WTC11 (cell line): ENCODE data around the gene SYCE3. TPM values are rescaled to one million over a fixed set of nuclear protein-coding genes. Genes with fewer than 3 reads are reported as not detected.

ENCODE experiments used
- ATAC-seq: fragments of 200-7000 bp; cut with Tn5 transposase; 2 replicates; pipeline ENCODE4 v1.10.0; 2021; ENCODE audit warnings: mild to moderate bottlenecking, moderate library complexity
- CTCF ChIA-PET: fragments of 300-600 bp; sonication (Branson Sonifier 250); formaldehyde crosslinking; loops from one replicate; lab custom pipeline; 2021; ENCODE audit warnings: antibody characterized with exemption; lab: Charles Lee
- POLR2A ChIA-PET: fragments of 350-600 bp; sonication (Branson Sonifier 250); formaldehyde crosslinking; loops from one replicate; lab custom pipeline; 2021; ENCODE audit warnings: antibody characterized with exemption; lab: Charles Lee
- DNase-seq: peaks from one replicate; pipeline ENCODE4 v3.0.0; 2021; ENCODE audit warnings: low spot score
- H3K27ac Mint-ChIP-seq: 2 replicates; pipeline ENCODE4 v1.8.0; 2021; ENCODE audit warnings: mixed read lengths
- H3K27me3 Mint-ChIP-seq: 2 replicates; pipeline ENCODE4 v1.8.0; 2021; ENCODE audit warnings: low read depth, mild to moderate bottlenecking, moderate library complexity, mixed read lengths
- H3K36me3 Mint-ChIP-seq: 2 replicates; pipeline ENCODE4 v1.8.0; 2021; ENCODE audit warnings: mixed read lengths
- H3K4me1 Mint-ChIP-seq: 2 replicates; pipeline ENCODE4 v1.8.0; 2022; ENCODE audit warnings: mixed read lengths
- H3K4me3 Mint-ChIP-seq: 2 replicates; pipeline ENCODE4 v1.8.0; 2021; ENCODE audit warnings: mild to moderate bottlenecking, moderate library complexity, mixed read lengths
- H3K9me3 Mint-ChIP-seq: 2 replicates; pipeline ENCODE4 v1.8.0; 2021; ENCODE audit warnings: mixed read lengths
- ATF2 ChIP-seq: sonication (generic); formaldehyde crosslinking; IDR thresholded peaks from 2 replicates; pipeline ENCODE4 v1.8.1; 2022; ENCODE audit warnings: low read depth, missing genetic modification reagents, borderline replicate concordance
- CBFB ChIP-seq: sonication (generic); formaldehyde crosslinking; IDR thresholded peaks from 2 replicates; pipeline ENCODE4 v1.8.1; 2022; ENCODE audit warnings: mild to moderate bottlenecking, low read depth, missing genetic modification reagents
- CREB1 ChIP-seq: sonication (generic); formaldehyde crosslinking; IDR thresholded peaks from 2 replicates; pipeline ENCODE4 v1.8.0; 2023; ENCODE audit warnings: mild to moderate bottlenecking, missing genetic modification reagents
- CTCF ChIP-seq: fragments of 200-600 bp; IDR thresholded peaks from 2 replicates; pipeline ENCODE4 v1.8.0; 2022; ENCODE audit warnings: antibody characterized with exemption
- ESRRA ChIP-seq: sonication (generic); formaldehyde crosslinking; IDR thresholded peaks from 2 replicates; pipeline ENCODE4 v1.8.1; 2022; ENCODE audit warnings: mild to moderate bottlenecking, missing genetic modification reagents, borderline replicate concordance
- ETV6 ChIP-seq: sonication (generic); formaldehyde crosslinking; IDR thresholded peaks from 2 replicates; pipeline ENCODE4 v1.8.1; 2022; ENCODE audit warnings: mild to moderate bottlenecking, missing genetic modification reagents
- FOXK1 ChIP-seq: sonication (generic); formaldehyde crosslinking; IDR thresholded peaks from 2 replicates; pipeline ENCODE4 v1.8.0; 2022; ENCODE audit warnings: mild to moderate bottlenecking, moderate library complexity, missing genetic modification reagents
- GRHL2 ChIP-seq: fragments of 250-450 bp; sonication (Bioruptor Pico); IDR thresholded peaks from 2 replicates; pipeline ENCODE4 v1.8.0; 2022; ENCODE audit warnings: mild to moderate bottlenecking, moderate library complexity; ENCODE audit not compliant: insufficient replicate concordance, severe bottlenecking
- HMGXB4 ChIP-seq: sonication (generic); formaldehyde crosslinking; IDR thresholded peaks from 2 replicates; pipeline ENCODE4 v1.8.1; 2023; ENCODE audit warnings: mild to moderate bottlenecking, moderate library complexity, missing genetic modification reagents
- JAZF1 ChIP-seq: fragments of 250-450 bp; sonication (Bioruptor Pico); IDR thresholded peaks from 2 replicates; pipeline ENCODE4 v1.9.0; 2021; ENCODE audit warnings: moderate library complexity, mild to moderate bottlenecking, inconsistent platforms
- JUN ChIP-seq: sonication (generic); formaldehyde crosslinking; IDR thresholded peaks from 2 replicates; pipeline ENCODE4 v1.8.0; 2023; ENCODE audit warnings: mild to moderate bottlenecking, missing genetic modification reagents
- MAX ChIP-seq: sonication (generic); formaldehyde crosslinking; IDR thresholded peaks from 2 replicates; pipeline ENCODE4 v1.8.0; 2022; ENCODE audit warnings: mild to moderate bottlenecking, missing genetic modification reagents
- MLX ChIP-seq: sonication (generic); formaldehyde crosslinking; IDR thresholded peaks from 2 replicates; pipeline ENCODE4 v1.8.1; 2023; ENCODE audit warnings: mild to moderate bottlenecking, missing genetic modification reagents, moderate library complexity
- MYBL2 ChIP-seq: sonication (generic); formaldehyde crosslinking; IDR thresholded peaks from 2 replicates; pipeline ENCODE4 v1.8.1; 2023; ENCODE audit warnings: mild to moderate bottlenecking, moderate library complexity, missing genetic modification reagents
- NFATC4 ChIP-seq: fragments of 250-450 bp; sonication (Bioruptor Pico); IDR thresholded peaks from 2 replicates; pipeline ENCODE4 v1.9.0; 2021; ENCODE audit warnings: mild to moderate bottlenecking
- NFE2L1 ChIP-seq: sonication (generic); formaldehyde crosslinking; IDR thresholded peaks from 2 replicates; pipeline ENCODE4 v1.8.1; 2023; ENCODE audit warnings: missing genetic modification reagents
- NFYB ChIP-seq: sonication (generic); formaldehyde crosslinking; conservative IDR thresholded peaks from 2 replicates; pipeline ENCODE4 v1.8.0; 2022; ENCODE audit warnings: low read depth, missing genetic modification reagents
- PRRX2 ChIP-seq: fragments of 250-450 bp; sonication (Bioruptor Pico); IDR thresholded peaks from 2 replicates; pipeline ENCODE4 v1.8.0; 2021; ENCODE audit warnings: mild to moderate bottlenecking
- TCF7 ChIP-seq: sonication (generic); formaldehyde crosslinking; IDR thresholded peaks from 2 replicates; pipeline ENCODE4 v1.8.0; 2022; ENCODE audit warnings: mild to moderate bottlenecking, low read depth, missing genetic modification reagents, moderate library complexity
- USF2 ChIP-seq: sonication (generic); formaldehyde crosslinking; IDR thresholded peaks from 2 replicates; pipeline ENCODE4 v1.8.1; 2023; ENCODE audit warnings: mild to moderate bottlenecking, missing genetic modification reagents, moderate library complexity
- ZNF425 ChIP-seq: fragments of 250-450 bp; sonication (Bioruptor Pico); conservative IDR thresholded peaks from 2 replicates; pipeline ENCODE4 v1.9.0; 2021; ENCODE audit warnings: mild to moderate bottlenecking
- ZSCAN18 ChIP-seq: fragments of 250-450 bp; sonication (Bioruptor Pico); IDR thresholded peaks from 2 replicates; pipeline ENCODE4 v2.1.2; 2022; ENCODE audit warnings: mild to moderate bottlenecking, moderate library complexity
- total RNA-seq: library from RNA; stranded (reverse); gene quantifications from 3 replicates; pipeline ENCODE4 v1.2.3, GENCODE V29; 2021

The SYCE3 gene
- total RNA-seq, 1 experiment from 2014 or later, result 0.46 TPM

GRCh38 chr22:50576070-50576469, 13.4 kb upstream of the SYCE3 start:
- DNase-seq (peak; percentile 41), ATAC-seq (peak; percentile 54)
- Mint-ChIP-seq H3K27me3 (no peaks in the 10 kb centered on the region), H3K9me3 (no peaks in the 10 kb centered on the region), H3K4me1 (no peaks in the 10 kb centered on the region), H3K27ac (no peak overlapping the region), H3K4me3 (no peak overlapping the region), H3K36me3 (peaks cover 18% of the 10 kb centered on the region)
- no peak for TF ChIP-seq NFATC4 (CRISPR knock-in tag)
- TF ChIP-seq CTCF, result 0 out of 2 replicates have a peak, but pooled peaks have one; percentile 16
- ChIA-PET POLR2A (no interaction called here), CTCF (interaction anchor here (0.8 to 5.0 kb wide), 10 partner anchors 13 to 124 kb away, joined by 3 to 25 read pairs (median 4); partner anchors contain the start of genes SCO2 and SYCE3)

GRCh38 chr22:50575426-50575941, 12.8 kb upstream of the SYCE3 start:
- ChIA-PET POLR2A (no interaction called here), CTCF (interaction anchor here (0.8 to 5.0 kb wide), 14 partner anchors 9 to 124 kb away, joined by 3 to 25 read pairs (median 4); partner anchors contain the start of genes SCO2 and SYCE3)
- TF ChIP-seq CBFB, result no peak
- TF ChIP-seq ETV6, result no peak
- no peak for TF ChIP-seq PRRX2
- TF ChIP-seq ZNF425, result no peak
- TF ChIP-seq NFYB, result no peak
- TF ChIP-seq CREB1 (CRISPR knock-in tag), result no peak
- no peak for TF ChIP-seq GRHL2 (CRISPR knock-in tag)
- no peak for TF ChIP-seq HMGXB4
- TF ChIP-seq JAZF1, result no peak
- no peak for TF ChIP-seq TCF7 (CRISPR knock-in tag)
- TF ChIP-seq ZSCAN18 (CRISPR knock-in tag), result no peak
- TF ChIP-seq FOXK1 (CRISPR knock-in tag), result no peak
- no peak for TF ChIP-seq USF2 (CRISPR knock-in tag)
- TF ChIP-seq MYBL2 (CRISPR knock-in tag), result no peak
- no peak for TF ChIP-seq ESRRA
- TF ChIP-seq NFE2L1, result no peak
- TF ChIP-seq MAX (CRISPR knock-in tag), result no peak
- TF ChIP-seq ATF2 (CRISPR knock-in tag), result no peak
- TF ChIP-seq JUN (CRISPR knock-in tag), result no peak
- no peak for TF ChIP-seq MLX (CRISPR knock-in tag)
- H3K4me3 Mint-ChIP-seq, result no peak overlapping the region
- no peak overlapping the region for H3K27ac Mint-ChIP-seq
- ATAC-seq, result no peak
- peaks cover 22% of the 10 kb centered on the region for H3K36me3 Mint-ChIP-seq
- DNase-seq, result no peak
- no peaks in the 10 kb centered on the region for H3K27me3 Mint-ChIP-seq
- no peaks in the 10 kb centered on the region for H3K9me3 Mint-ChIP-seq
- H3K4me1 Mint-ChIP-seq, result no peaks in the 10 kb centered on the region
